IMR-90 (cell line): ENCODE measurements around the gene PHC2. TPM values are rescaled to one million over a fixed set of nuclear protein-coding genes. Genes with fewer than 3 reads are reported as not detected.
A peak's percentile ranks its signal among the peaks of the same experiment; 100 is the strongest.

Source experiments
- ATAC-seq: fragments of 200-7000 bp; cut with Tn5 transposase; 2 replicates; pipeline ENCODE4 v1.9.1; 2020; ENCODE audit warnings: low read depth, mild to moderate bottlenecking, moderate library complexity
- BruUV-seq: library from RNA; stranded (reverse); fragments of 400-500 nt; replicated peaks from 2 replicates; lab custom pipeline; 2021; lab: Mats Ljungman, UMichigan
- CTCF ChIA-PET: fragments of 300-600 bp; formaldehyde crosslinking; extraction: SDS; loops from one replicate; lab custom pipeline; 2021; ENCODE audit warnings: antibody characterized with exemption; lab: Yijun Ruan, JAX
- POLR2A ChIA-PET: fragments of 300-600 bp; sonication (Branson Sonifier 250); formaldehyde crosslinking; loops from one replicate; lab custom pipeline; 2022; ENCODE audit warnings: antibody characterized with exemption; ENCODE audit not compliant: unreplicated experiment; lab: Charles Lee
- DNase-seq: peaks from one replicate; pipeline ENCODE4 v3.0.0; 2013
- H2AFZ ChIP-seq: replicated peaks from 2 replicates; pipeline ENCODE3; 2013; ENCODE audit warnings: low read length, mild to moderate bottlenecking; ENCODE audit not compliant: poor library complexity
- H2AK5ac ChIP-seq: 2 replicates; pipeline ENCODE4 v1.6.1; 2013; ENCODE audit warnings: low read depth, low read length, inconsistent platforms
- H2AK9ac ChIP-seq: replicated peaks from 2 replicates; pipeline ENCODE3; 2013; ENCODE audit warnings: mild to moderate bottlenecking, low read depth, low read length, moderate library complexity; ENCODE audit not compliant: poor library complexity
- H2BK120ac ChIP-seq: 2 replicates; pipeline ENCODE4 v1.6.1; 2013; ENCODE audit warnings: low read depth, low read length, inconsistent platforms
- H2BK15ac ChIP-seq: 3 replicates; pipeline ENCODE4 v1.6.1; 2013; ENCODE audit warnings: low read depth, low read length, inconsistent platforms
- H2BK20ac ChIP-seq: 2 replicates; pipeline ENCODE4 v1.6.1; 2013; ENCODE audit warnings: low read depth, mild to moderate bottlenecking, inconsistent platforms, low read length, moderate library complexity
- H2BK5ac ChIP-seq: 2 replicates; pipeline ENCODE4 v1.6.1; 2013; ENCODE audit warnings: mild to moderate bottlenecking, low read depth, low read length, inconsistent platforms; ENCODE audit not compliant: poor library complexity, severe bottlenecking
- H3K14ac ChIP-seq: replicated peaks from 2 replicates; pipeline ENCODE4 v1.6.1; 2013; ENCODE audit warnings: low read depth, low read length, inconsistent platforms
- H3K18ac ChIP-seq: 2 replicates; pipeline ENCODE4 v1.6.1; 2013; ENCODE audit warnings: low read depth, low read length, control low read depth
- H3K23ac ChIP-seq: 2 replicates; pipeline ENCODE4 v1.6.1; 2013; ENCODE audit warnings: low read depth, low read length, inconsistent platforms
- H3K27ac ChIP-seq: 2 replicates; pipeline ENCODE4 v1.5.1; 2013; ENCODE audit warnings: mild to moderate bottlenecking, control low read depth, low read length; ENCODE audit not compliant: insufficient read depth
- H3K27me3 ChIP-seq: 2 replicates; pipeline ENCODE4 v1.6.1; 2013; ENCODE audit warnings: low read length; ENCODE audit not compliant: control insufficient read depth, insufficient read depth
- H3K36me3 ChIP-seq: 2 replicates; pipeline ENCODE4 v1.6.1; 2013; ENCODE audit warnings: low read length, mixed read lengths; ENCODE audit not compliant: control insufficient read depth, insufficient read depth
- H3K4ac ChIP-seq: 2 replicates; pipeline ENCODE4 v1.6.1; 2013; ENCODE audit warnings: low read depth, low read length, inconsistent platforms
- H3K4me1 ChIP-seq: 2 replicates; pipeline ENCODE4 v1.6.1; 2013; ENCODE audit warnings: low read length, mixed read lengths; ENCODE audit not compliant: control insufficient read depth, insufficient read depth
- H3K4me2 ChIP-seq: 2 replicates; pipeline ENCODE4 v1.6.1; 2013; ENCODE audit warnings: low read depth, mild to moderate bottlenecking, control low read depth, low read length, moderate library complexity
- H3K4me3 ChIP-seq: 2 replicates; pipeline ENCODE4 v1.5.1; 2013; ENCODE audit warnings: low read depth, mild to moderate bottlenecking, control low read depth, low read length, moderate library complexity; ENCODE audit not compliant: insufficient read depth
- H3K56ac ChIP-seq: 2 replicates; pipeline ENCODE4 v1.6.1; 2013; ENCODE audit warnings: low read length, inconsistent platforms; ENCODE audit not compliant: insufficient read depth; ENCODE audit errors: extremely low read depth
- H3K79me1 ChIP-seq, 2 experiments: 2 replicates each; pipeline ENCODE4 v1.6.1; 2013; ENCODE audit warnings: low read length in 2 of 2, inconsistent platforms in 1 of 2, low read depth in 1 of 2
- H3K9ac ChIP-seq: 2 replicates; pipeline ENCODE4 v1.6.1; 2013; ENCODE audit warnings: low read depth, low read length, control low read depth
- H3K9me1 ChIP-seq: 2 replicates; pipeline ENCODE4 v1.6.1; 2013; ENCODE audit warnings: low read length, inconsistent platforms; ENCODE audit not compliant: insufficient read depth
- H3K9me3 ChIP-seq: 2 replicates; pipeline ENCODE4 v1.6.1; 2013; ENCODE audit warnings: low read length; ENCODE audit not compliant: control insufficient read depth, insufficient read depth
- H4K20me1 ChIP-seq: 2 replicates; pipeline ENCODE4 v1.6.1; 2013; ENCODE audit warnings: low read length, inconsistent platforms; ENCODE audit not compliant: insufficient read depth
- H4K5ac ChIP-seq: 2 replicates; pipeline ENCODE4 v1.6.1; 2013; ENCODE audit warnings: mild to moderate bottlenecking, low read depth, low read length, control low read depth
- H4K8ac ChIP-seq, 2 experiments: 2 replicates each; pipeline ENCODE4 v1.6.1; 2013; ENCODE audit warnings: low read depth in 2 of 2, low read length in 2 of 2, control low read depth in 1 of 2, inconsistent platforms in 1 of 2
- H4K91ac ChIP-seq: 2 replicates; pipeline ENCODE4 v1.6.1; 2013; ENCODE audit warnings: low read depth, low read length, inconsistent platforms; ENCODE audit not compliant: insufficient read depth
- BHLHE40 ChIP-seq: fragments of 150-350 bp; IDR thresholded peaks from 2 replicates; pipeline ENCODE4 v1.6.1; 2016; ENCODE audit warnings: mild to moderate bottlenecking, low read depth, low read length
- CHD1 ChIP-seq: IDR thresholded peaks from 2 replicates; pipeline ENCODE4 v1.6.1; 2012; ENCODE audit warnings: low read depth, low read length, improper control_type of control experiment
- CTCF ChIP-seq: conservative IDR thresholded peaks from 2 replicates; pipeline ENCODE4 v1.5.1; 2012; ENCODE audit warnings: mild to moderate bottlenecking, low read depth, low read length, improper control_type of control experiment
- FOS ChIP-seq: fragments of 150-350 bp; IDR thresholded peaks from 2 replicates; pipeline ENCODE4 v1.6.1; 2016; ENCODE audit warnings: low read depth, low read length
- MAFK ChIP-seq: IDR thresholded peaks from 2 replicates; pipeline ENCODE4 v1.6.1; 2012; ENCODE audit warnings: low read depth, low read length, improper control_type of control experiment
- MAZ ChIP-seq: IDR thresholded peaks from 2 replicates; pipeline ENCODE4 v1.6.1; 2012; ENCODE audit warnings: low read depth, mild to moderate bottlenecking, low read length, improper control_type of control experiment, moderate library complexity, borderline replicate concordance
- NFE2L2 ChIP-seq: fragments of 150-350 bp; IDR thresholded peaks from 2 replicates; pipeline ENCODE4 v1.6.1; 2016; ENCODE audit warnings: low read depth, mild to moderate bottlenecking, low read length
- RAD21 ChIP-seq: IDR thresholded peaks from 2 replicates; pipeline ENCODE4 v1.6.1; 2012; ENCODE audit warnings: low read length, improper control_type of control experiment
- RCOR1 ChIP-seq: IDR thresholded peaks from 2 replicates; pipeline ENCODE4 v1.6.1; 2012; ENCODE audit warnings: mild to moderate bottlenecking, low read length, improper control_type of control experiment; ENCODE audit not compliant: insufficient replicate concordance
- RFX5 ChIP-seq: IDR thresholded peaks from 2 replicates; pipeline ENCODE4 v1.8.0; 2012; ENCODE audit warnings: low read depth, mild to moderate bottlenecking, low read length, moderate library complexity
- SMC3 ChIP-seq: fragments of 150-350 bp; IDR thresholded peaks from 2 replicates; pipeline ENCODE4 v1.6.1; 2016; ENCODE audit warnings: low read depth, mild to moderate bottlenecking, antibody characterized with exemption, low read length, moderate library complexity
- USF2 ChIP-seq: fragments of 150-350 bp; IDR thresholded peaks from 2 replicates; pipeline ENCODE4 v1.6.1; 2017; ENCODE audit warnings: mild to moderate bottlenecking, antibody characterized with exemption, low read length, low read depth
- WGBS, 2 experiments: methylation state at CpG; one replicate each; pipeline versions ENCODE4 v1.1.5 to v1.1.7; 2013; ENCODE audit warnings: missing lambda C conversion rate in 2 of 2; ENCODE audit not compliant: insufficient read length in 1 of 2; ENCODE audit errors: extremely low coverage in 2 of 2; 5-methylcytosine and 5-hydroxymethylcytosine counted together
- dilution Hi-C: fragments of 300-500 bp; cut with HindIII; formaldehyde crosslinking; loops from one replicate; pipeline ENCODE4 v1.14.3; 2018; ENCODE audit warnings: low sequenced_read_pairs; ENCODE audit not compliant: unreplicated experiment
- in situ Hi-C: fragments of 300-500 bp; cut with MboI; formaldehyde crosslinking; loops from 3 replicates; pipeline ENCODE4 v1.14.3; 2019; ENCODE audit warnings: low sequenced_read_pairs, inconsistent platforms, mixed read lengths
- intact Hi-C: fragments of 100-400 bp; cut with micrococcal nuclease; formaldehyde crosslinking; loops from 2 replicates; pipeline ENCODE4 v1.10.0; 2022
- polyA plus RNA-seq, 3 experiments: library from polyadenylated mRNA; depleted of rRNA; stranded (reverse); fragments of >200 nt; gene quantifications; 2 replicates each; pipeline ENCODE4 v1.2.3, GENCODE V29; 2012; ENCODE audit warnings: low replicate concordance in 1 of 3
- total RNA-seq: library from RNA; depleted of rRNA; stranded (reverse); fragments of >200 nt; gene quantifications from 2 replicates; pipeline ENCODE4 v1.2.3, GENCODE V29; 2012

PHC2 gene
- total and polyA plus RNA-seq, 2 of the 4 experiments (the other 2 are of a cell fraction), result 46.4 to 98.1 TPM

- TF ChIP-seq CHD1, result no peak
- TF ChIP-seq RCOR1, result no peak
- TF ChIP-seq RAD21, result no peak
- no peak for TF ChIP-seq MAFK
- TF ChIP-seq CTCF, result no peak
- TF ChIP-seq SMC3, result no peak
- TF ChIP-seq MAZ, result no peak
- no peak for TF ChIP-seq NFE2L2
- TF ChIP-seq FOS, result no peak
- TF ChIP-seq USF2, result no peak
- no peak for TF ChIP-seq RFX5
- no peak for TF ChIP-seq BHLHE40
- no peak overlapping the region for H2BK5ac ChIP-seq
- no peak overlapping the region for H4K5ac ChIP-seq
- H4K8ac ChIP-seq, result no peak overlapping the region
- DNase-seq, result peak; percentile 63
- no peak overlapping the region for H2AFZ ChIP-seq
- H2BK120ac ChIP-seq, result no peak overlapping the region
- H2AK9ac ChIP-seq, result no peak overlapping the region
- H3K9ac ChIP-seq, result no peak overlapping the region
- no peak overlapping the region for H3K4me2 ChIP-seq
- intact Hi-C loops, result no loop called here
- no peaks in the 10 kb centered on the region for H3K9me3 ChIP-seq
- no peak overlapping the region for H3K4ac ChIP-seq
- H3K27ac ChIP-seq, result no peak overlapping the region
- 100% methylated on average over 3 of the region's 5 CpGs; no CpG with 5 or more reads in 1 of the 2 experiments for WGBS, 2 experiments
- H3K9me1 ChIP-seq, result peaks cover 18% of the 10 kb centered on the region
- H3K56ac ChIP-seq, result no peak overlapping the region
- no peak overlapping the region for H3K14ac ChIP-seq
- H2AK5ac ChIP-seq, result no peak overlapping the region
- no peaks in the 10 kb centered on the region for H4K20me1 ChIP-seq
- POLR2A ChIA-PET, result no interaction called here
- in situ Hi-C loops, result loop anchor here (5.0 kb wide), 1 partner anchor 38 kb away; the partner anchor contains the start of gene PHC2
- no peak overlapping the region for H3K4me3 ChIP-seq
- no peak overlapping the region for H4K91ac ChIP-seq
- dilution Hi-C loops, result no loop called here
- no TSS peak for BruUV-seq
- H3K27me3 ChIP-seq, result no peaks in the 10 kb centered on the region
- ATAC-seq, result no peak
- no peak overlapping the region for H3K23ac ChIP-seq
- H3K18ac ChIP-seq, result no peak overlapping the region
- no peaks in the 10 kb centered on the region; the same call in 1 of the 2 replicates for H3K36me3 ChIP-seq
- H2BK15ac ChIP-seq, result no peak overlapping the region
- H2BK20ac ChIP-seq, result no peak overlapping the region
- H3K4me1 ChIP-seq, result peaks cover 35% of the 10 kb centered on the region
- peaks cover 10 to 15% of the 10 kb centered on the region in 2 experiments; a peak in 3 of 4 replicates for H3K79me1 ChIP-seq
- CTCF ChIA-PET, result no interaction called here
Observed at GRCh38 chr1:33394770-33395169, 36.1 kb downstream of the PHC2 start.
